UCSD-AML1 (cell line): ENCODE results near the gene FHOD3.
A peak's percentile ranks its signal among the peaks of the same experiment; 100 is the strongest.

Experiments
- DNase-seq: peaks from one replicate; lab custom pipeline; 2025; ENCODE audit not compliant: unreplicated experiment; lab: John Stamatoyannopoulos, UW

The FHOD3 gene

DNA sequence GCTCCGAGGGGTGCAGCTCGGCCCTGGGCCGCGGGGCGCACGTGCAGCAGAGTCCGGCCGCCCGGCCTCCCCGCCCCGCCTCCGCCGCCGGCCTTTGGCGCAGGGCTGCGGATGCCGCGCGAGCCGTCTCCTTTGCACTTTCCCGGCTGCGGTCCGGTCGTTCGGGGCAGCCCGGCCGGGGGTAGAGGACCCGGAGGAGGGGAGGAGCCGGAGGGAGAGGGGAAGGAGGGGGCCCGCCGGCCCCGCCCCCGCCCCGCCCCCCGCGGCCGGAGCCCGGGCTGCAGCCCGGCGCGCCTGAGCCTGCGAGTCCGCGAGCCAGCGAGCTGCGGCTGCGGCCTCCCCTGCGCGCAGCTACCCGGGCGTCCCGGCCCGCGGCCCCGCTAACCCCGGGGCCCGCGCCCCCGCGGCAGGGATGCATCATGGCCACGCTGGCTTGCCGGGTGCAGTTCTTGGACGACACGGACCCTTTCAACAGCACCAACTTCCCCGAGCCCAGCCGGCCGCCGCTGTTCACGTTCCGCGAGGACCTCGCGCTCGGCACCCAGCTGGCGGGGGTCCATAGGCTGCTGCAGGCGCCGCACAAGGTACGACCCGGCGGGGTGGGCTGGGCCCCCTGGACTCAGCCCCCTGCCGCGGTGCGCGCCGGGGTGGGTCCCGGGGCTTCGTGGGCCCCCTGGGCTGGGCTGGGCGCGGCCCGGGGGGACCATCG, at the start of gene FHOD3:
FHOD3 (plus strand) TSS at position 297 of the 709 bp plus-strand sequence; CDS start at position 420, 123 bp downstream.
- DNase-seq, result peak; percentile 20

DNA sequence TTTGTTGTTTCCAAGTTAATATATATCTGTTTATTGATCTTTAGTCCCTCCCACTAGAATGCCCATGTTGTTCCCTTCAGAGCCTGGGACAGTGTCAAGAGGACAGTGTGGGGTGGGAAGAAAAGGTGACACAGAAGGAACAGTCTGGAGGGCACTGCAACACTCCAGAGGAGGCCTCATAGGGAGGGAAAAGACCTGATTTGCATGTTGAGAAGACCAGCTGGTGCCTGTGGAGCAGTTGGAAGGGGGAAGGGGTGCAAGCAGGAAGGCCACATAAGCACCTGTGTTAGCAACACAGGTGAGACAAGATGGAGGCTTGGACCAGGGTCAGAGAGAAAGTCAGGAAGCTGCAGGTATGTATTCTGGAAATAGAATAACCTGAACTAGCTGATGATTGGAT, 48.1 kb upstream of the FHOD3 start:
- no peak for DNase-seq

DNA sequence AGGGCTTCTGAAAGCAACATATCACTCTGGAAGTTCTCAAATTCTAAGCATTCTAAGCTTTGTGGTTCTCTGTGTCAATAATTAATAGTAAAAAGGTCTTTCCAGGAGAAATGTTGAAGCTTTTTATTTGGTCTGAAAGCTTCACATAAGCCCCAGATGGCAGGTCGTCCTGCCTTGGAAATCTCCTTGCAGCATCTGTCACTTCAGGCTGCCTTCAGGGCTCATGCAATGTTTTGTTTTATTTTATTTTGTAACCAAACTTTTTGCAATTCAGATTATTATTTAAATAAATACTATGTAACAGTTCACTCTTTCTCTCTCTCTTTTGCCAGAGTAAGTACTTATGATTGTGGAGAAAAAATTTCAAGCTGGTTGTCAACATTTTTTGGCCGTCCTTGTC, 46.7 kb upstream of the FHOD3 start:
- DNase-seq, result no peak

DNA sequence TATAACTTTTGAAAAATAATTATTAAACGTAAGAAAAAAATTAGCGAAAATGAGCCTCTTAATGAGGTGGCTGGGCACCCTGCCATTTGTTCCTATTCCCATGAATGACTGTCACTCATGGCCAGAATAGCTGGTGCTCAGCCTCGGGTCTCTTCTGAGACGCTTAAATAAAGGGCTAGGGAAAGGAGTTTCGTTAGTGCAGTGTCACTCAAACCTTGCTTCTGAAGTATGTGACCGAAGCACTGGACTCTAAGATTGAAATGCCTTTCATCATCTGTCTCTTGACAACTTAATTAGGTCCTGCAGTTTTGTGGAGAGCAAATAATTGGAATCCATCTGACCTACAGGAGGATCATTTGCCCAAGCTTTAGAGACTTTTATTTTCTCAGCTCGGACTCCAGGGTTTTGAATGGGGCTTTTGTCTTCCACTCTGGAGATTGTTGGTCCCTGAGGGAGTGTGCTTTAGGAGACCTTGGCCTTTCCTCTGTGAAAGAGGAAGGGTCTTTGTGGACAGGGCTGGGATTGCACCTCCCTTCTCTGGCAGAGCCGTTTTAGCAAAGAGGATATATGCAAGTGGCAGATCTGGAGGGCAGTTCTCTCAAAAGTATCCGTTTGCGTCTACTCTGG, 42.3 kb upstream of the FHOD3 start:
- DNase-seq, result no peak

DNA sequence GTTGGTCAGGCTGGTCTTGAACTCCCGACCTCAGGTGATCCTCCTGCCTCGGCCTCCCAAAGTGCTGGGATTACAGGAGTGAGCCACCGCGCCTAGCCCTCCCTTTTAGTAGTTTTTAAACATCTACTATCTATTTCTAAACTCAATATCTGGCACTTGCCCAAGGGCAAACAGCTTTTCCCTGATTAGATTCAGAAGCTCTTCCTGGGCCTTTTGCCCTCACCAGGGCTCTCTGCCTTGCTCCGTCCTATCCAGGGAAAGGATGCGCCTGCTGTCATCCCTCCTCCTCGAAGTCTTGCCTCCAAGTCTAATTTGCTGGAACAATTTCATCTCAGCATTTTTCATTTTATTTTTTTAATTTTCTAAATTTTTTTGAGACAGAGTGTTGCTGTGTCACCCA, 41.4 kb upstream of the FHOD3 start:
- DNase-seq, result no peak

DNA sequence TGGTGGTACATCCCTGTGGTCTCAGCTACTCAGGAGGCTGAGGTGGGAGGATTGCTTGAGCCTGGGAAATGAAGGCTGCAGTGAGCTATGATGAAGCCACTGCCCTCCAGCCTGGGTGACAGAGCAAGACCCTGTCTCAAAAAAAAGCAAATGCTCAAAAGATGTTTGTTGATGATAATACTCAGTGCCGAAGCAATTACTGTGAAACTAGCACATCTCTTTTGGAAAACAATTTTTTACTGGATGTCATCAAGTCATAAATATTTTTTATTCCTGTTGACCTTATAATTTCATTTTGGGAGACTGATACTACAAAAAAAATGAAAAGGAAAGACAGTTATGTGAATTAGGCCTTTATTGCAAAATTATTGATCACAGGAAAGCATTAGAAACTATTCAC, 34.5 kb upstream of the FHOD3 start:
- no peak for DNase-seq

DNA sequence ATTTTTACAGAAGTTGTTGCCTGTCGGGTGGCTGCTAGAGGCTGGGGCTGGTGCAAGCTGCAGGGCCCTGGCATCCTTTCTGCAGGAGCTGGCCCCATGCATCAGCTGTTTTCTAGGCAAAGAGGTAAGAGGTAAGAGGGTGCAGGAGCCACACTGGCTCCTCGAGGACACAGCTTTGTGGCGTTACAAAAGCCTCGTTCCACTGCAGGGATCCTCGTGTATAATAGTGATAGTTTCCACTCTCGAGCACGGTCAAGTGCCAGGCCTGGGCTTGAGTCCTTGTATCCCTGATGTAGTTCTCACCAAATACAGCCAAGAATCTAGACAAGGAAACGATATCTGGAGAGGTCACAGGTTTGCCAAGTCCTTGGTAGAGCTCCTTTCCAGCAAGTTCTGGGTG, 33.2 kb upstream of the FHOD3 start:
- DNase-seq, result no peak

DNA sequence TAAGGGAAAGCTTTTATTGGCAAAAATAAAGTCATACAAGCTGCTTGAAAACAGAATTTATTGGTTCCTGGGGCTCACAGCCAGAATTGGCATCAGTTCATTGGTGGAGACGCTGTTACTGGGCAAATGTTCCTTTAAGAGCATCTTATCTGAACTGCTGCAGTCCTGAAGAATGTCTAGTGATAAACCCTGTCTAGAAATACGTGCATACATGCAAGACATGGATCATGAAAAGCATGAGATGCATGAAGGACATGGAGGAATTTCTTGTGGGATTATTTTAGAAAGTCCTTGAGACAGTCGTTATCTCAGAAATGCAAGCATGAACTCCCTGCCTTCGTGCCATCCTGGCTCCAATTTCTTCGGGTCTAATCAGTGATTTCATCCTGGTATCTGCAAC, 32.5 kb upstream of the FHOD3 start:
- DNase-seq, result no peak

DNA sequence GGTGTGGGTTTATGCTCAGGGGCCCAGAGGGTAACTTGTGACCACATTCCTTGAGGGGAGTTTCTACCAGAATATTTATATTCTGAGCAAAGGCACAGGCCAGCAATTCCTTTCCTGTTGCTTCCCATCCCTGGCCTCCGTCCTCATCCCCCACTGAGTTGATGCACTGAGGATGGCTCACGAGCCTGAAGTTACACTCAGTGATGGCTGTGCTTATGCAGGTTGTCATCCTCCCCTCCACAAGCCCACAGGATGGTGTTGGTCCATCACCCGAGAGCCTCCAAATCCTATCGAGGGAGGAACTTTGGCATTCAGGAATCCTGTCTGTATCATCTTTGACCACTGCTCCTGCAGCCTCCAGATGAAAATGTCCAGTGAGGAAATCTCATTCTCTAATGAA, 28.4 kb upstream of the FHOD3 start:
- no peak for DNase-seq

DNA sequence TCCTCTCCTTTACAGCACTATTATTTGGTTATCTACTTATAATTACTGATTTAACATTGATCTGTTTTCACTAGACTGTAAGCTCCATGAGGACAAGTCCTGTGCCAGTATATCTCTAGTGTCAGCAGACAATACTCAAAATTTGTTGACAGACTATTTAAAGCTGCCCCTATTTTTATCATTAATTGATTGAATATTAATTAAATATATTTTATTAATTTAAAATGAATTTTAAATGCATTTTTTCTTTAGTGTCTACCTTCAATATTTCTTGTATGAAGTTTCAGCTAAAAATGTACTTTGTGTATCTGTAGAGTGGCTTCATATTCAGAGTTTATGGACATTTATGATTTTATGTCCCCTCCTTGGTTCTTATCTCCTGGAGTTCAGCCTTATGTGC, 26.4 kb upstream of the FHOD3 start:
- DNase-seq, result no peak

DNA sequence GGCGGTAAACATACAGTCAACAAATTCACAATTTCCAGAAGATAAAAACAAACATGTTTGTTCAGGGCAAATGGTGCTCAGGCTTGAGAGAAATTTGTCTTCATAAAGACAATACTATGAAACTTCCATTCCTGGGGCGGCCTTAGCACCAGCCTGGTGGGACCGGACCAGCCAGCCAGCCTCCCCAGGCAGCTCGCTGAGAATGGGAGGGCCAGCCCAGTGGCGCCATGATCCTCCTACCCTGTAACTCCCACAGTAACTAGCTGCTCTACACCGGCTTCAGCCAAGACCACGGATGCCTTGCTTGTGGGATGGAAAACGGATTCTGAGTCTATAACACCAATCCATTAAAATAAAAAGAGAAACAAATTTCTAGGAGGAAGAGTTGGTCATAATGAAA, 24.2 kb upstream of the FHOD3 start:
- DNase-seq, result no peak

DNA sequence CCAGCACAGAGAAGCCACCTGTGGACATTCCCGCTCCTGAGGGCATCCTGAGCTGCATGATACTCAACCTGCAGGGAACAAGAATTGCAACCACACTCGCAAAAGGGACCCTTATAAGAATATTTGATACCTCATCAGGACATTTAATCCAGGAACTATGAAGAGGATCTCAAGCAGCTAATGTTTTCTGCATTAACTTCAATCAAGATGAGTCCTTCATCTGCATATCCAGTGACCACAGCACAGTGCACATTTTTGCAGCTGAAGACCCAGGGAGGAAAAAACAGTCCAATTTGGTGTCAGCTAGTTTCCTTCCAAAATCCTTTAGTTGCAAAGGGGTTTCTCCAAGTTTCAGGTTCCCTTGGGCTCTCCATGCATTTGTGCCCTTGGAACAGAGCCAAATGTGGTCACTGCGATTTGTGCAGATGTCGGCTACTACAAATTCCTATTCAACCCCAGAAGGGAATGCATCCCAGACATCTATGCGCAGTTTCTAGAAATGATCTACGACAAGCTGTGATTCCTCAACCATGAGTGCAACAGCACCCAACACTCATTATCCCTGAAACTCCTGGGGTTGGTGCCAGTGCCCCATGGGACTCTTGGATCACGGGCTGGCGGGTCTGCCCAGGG, 23.3 kb upstream of the FHOD3 start:
- DNase-seq, result no peak

DNA sequence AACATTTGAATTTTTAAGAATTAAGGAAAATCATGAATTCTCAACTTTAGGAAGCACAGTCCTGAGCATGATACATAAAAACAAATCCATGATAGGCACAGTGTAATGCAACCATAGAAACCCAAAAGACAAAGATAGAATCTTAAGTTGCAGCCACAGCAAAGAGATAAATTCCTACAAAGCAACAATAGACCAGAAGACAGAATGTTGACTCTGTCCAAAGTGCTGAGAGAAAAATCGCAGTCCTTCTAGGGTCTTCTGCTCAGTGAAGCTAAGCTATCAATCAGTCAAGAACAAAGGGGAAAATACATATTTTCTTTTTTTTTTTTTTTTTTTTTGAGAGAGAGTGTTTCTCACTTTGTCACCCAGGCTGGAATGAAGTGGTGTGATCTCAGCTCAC, 22.0 kb upstream of the FHOD3 start:
- DNase-seq, result no peak

DNA sequence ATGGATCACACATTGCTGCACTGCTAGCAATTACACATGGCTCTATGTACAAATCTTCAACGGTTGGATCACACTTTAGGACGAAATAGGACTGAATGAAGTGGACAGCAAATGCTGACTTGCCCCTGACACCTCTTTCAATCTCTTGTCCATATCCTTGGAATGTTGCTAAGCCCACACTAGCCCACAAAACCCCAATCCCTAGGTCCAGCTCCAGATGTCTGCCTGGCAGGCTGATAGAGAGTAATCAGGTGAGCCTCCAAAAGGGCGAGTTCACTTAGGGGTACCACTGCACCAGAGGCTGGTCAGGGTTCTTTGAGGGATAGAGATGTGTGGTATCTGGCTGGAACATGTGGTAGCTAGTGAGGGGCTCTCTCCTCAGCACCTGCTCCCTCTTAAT, 18.5 kb upstream of the FHOD3 start:
- no peak for DNase-seq

DNA sequence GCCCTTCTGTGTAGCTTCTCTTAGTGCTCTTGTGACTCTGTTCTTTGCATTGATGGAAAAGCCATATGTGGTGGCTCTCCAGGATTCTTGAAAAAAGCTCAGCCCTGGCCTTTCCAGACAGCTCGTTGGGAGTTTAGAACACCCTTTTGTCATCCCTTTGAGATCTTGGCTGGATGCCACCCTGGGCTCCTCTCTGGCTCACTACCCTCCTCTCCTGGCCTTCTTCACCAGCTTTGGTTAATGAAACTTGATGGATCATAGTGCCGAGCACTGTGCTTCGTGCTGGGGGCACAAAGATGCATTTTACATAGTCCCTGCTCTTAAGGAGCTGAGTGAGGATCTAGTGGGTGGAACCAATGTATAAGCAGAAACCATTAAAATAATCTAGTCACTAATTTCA, 15.6 kb upstream of the FHOD3 start:
- DNase-seq, result no peak

DNA sequence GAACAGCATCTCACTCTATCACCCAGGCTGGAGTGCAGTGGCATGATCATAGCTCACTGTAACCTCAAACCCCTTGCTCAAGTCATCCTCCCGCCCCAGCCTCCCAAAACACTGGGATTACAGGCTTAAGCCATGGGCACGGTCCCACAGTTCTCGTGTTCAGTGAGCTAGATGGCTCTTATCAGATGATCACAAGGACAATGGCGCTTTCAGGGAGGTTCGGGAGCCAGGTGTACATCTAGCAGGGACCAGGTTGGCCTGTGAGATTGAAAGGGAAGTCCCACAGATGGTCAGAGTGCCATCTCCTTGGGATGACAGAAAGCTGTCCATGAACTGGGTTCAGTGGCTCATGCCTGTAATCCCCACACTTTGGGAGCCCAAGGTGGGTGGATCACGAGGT, 14.1 kb upstream of the FHOD3 start:
- no peak for DNase-seq

DNA sequence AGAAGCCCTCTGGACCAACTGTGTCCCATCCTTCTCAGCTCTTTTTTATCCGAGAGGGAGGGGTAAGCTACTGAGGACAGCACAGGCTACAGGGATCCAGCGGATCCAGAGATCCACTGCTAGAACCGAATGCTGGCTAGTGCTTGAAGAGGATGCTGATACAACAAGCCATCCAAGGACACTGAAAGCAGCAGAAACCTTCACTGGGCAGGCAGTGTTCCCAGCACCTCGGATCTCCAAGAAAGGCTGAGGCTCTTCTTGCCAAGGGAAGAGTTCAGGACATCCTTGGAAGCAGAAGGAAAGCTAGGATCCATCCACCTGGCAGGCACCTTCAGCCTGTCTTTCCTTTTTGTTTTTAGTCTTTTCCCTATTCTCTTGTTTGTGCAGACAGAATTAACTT, 13.2 kb upstream of the FHOD3 start:
- DNase-seq, result no peak

DNA sequence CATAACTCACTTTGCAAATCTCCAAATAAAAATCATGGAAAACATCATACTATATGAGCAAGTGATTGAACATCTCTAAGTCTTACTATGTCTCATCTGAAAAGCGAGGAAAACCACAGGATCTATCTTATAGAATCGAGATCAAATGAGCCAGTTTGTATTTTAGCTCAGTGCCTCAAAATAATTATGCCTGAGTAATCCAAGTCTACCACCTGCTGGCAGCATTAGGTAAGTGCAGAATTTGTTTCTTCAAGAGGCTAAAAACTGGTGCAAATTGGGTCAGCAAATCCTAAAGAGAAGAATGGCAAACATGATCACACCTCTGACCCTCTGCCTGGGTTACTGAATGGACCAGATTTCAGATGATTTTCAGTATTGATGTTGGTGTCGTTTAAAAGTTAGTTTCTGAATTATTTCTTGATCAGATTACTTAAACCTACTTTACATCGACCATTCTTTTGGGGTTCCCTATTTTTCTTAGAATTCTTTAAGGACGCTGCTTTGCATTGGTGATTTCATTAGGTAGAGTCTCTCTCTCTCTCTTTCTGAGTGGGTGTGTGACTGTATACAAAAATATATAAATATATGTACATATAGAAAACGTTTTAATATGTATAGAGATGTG, 12.7 kb upstream of the FHOD3 start:
- DNase-seq, result no peak

DNA sequence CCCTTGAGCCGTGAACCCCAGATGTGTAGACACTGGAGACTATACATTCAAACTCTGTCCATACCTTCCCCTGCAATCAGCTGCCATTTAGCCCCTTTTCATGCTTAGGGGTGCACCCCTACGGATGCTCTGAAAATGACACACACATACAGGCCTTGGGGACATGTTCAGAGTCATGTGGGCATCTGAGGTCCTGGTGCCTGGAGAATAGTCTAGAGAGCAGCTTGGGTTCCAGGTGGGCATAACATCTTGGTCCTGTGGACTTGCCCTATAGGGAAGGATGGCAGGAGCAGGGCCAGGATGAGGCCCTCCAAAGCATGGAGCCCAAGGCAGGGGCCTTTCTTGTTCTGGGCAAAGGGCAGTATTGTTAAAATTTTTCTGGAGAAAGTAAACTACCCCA, 9.9 kb upstream of the FHOD3 start:
- DNase-seq, result no peak

DNA sequence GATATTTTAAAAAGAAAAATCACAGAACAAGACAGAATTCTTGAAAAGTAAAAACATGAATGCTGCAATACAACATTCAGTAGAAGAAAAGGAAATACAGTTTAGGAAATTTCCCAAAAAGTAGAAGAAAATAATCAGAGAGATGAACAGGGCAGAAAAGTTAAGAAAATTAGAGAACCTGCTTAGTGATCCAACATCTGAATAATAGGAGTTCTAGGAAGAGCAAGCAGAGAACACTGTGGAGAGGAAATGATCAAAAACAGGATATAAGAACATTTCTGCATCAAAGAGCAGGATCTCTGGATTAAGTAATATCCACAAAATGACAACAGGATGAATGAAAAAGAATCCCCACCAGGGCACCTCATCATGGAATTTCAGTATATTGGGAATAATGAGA, 8.8 kb upstream of the FHOD3 start:
- DNase-seq, result no peak

DNA sequence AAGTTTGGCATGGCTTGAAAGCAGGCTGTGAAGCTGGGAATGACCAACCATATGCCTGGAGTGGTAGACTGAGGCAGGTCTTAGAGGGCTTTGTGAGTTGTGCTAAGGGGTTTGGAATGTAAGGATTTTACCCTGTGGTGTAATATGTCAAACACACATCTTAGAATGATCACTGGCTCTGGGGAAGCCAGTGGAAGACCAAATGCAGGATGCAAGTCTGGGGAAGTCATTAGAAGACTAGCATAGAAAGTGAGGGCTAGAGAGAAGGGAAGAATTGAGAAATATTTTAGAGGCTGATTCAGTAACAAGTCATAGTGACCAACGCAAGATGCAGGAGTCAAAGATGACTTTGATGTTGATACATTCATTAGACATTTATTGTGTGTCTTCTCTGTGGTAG, 3.5 kb upstream of the FHOD3 start:
- DNase-seq, result no peak

DNA sequence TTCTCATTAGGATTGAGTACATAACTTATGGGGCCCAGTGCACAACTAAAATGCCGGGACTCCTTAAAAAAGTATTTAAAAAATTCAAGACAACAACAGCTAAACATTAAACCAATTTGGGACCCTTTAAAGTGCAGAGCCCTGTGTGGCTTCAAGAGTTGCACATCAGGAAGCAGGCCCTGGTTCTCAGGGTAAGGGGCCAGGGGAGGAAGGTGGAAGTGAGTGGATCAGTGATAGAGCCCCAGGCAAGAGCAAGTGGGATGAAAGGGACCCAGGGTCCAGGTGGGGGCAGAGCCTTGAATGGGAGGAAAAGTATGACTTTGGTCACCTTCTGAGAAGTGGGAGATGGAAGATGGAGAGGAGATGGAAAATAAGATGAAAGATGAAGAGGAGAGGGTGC, 2.3 kb upstream of the FHOD3 start:
- DNase-seq, result no peak
